PC-3 (cell line): Measurements from ENCODE around the gene GSTM3. TPM values are rescaled to one million over a fixed set of nuclear protein-coding genes. Genes with fewer than 3 reads are reported as not detected.
"Not testable (repeated sequence)": the region's sequence is repeated elsewhere in the genome, so short reads cannot be mapped to it uniquely, and the experiment has no call there.

Source experiments
- ATAC-seq: fragments of 200-7000 bp; cut with Tn5 transposase; 2 replicates; pipeline ENCODE4 v1.9.1; 2020; ENCODE audit warnings: mild to moderate bottlenecking, moderate library complexity
- BruUV-seq: library from RNA; stranded (reverse); fragments of 400-500 nt; replicated peaks from 2 replicates; lab custom pipeline; 2021; lab: Mats Ljungman, UMichigan
- CTCF ChIA-PET: fragments of 300-600 bp; sonication (Branson Sonifier 250); formaldehyde crosslinking; loops from one replicate; lab custom pipeline; 2022; ENCODE audit warnings: antibody characterized with exemption; lab: Charles Lee
- POLR2A ChIA-PET: fragments of 300-600 bp; sonication (Branson Sonifier 250); formaldehyde crosslinking; loops from one replicate; lab custom pipeline; 2022; ENCODE audit warnings: antibody characterized with exemption; ENCODE audit not compliant: unreplicated experiment; lab: Charles Lee
- DNase-seq: peaks from one replicate; pipeline ENCODE4 v3.0.0-alpha.2; 2015
- H2AFZ ChIP-seq: fragments of 300-600 bp; sonication (generic); 2 replicates; pipeline ENCODE4 v1.6.0; 2016; ENCODE audit warnings: antibody characterized with exemption, low read length
- H3F3A ChIP-seq: fragments of 300-600 bp; sonication (generic); one replicate; pipeline ENCODE4 v1.6.0; 2017; ENCODE audit warnings: antibody characterized with exemption, low read length, control low read depth, mild to moderate bottlenecking; ENCODE audit not compliant: unreplicated experiment
- H3K27ac ChIP-seq: fragments of 300-600 bp; sonication (generic); 2 replicates; pipeline ENCODE4 v1.5.1; 2016; ENCODE audit warnings: mild to moderate bottlenecking, low read length
- H3K27me3 ChIP-seq: fragments of 300-600 bp; sonication (generic); 2 replicates; pipeline ENCODE4 v1.6.1; 2016; ENCODE audit warnings: low read length, mixed read lengths
- H3K36me3 ChIP-seq: fragments of 300-600 bp; sonication (generic); 2 replicates; pipeline ENCODE4 v1.6.1; 2016; ENCODE audit warnings: low read depth, mixed run types, low read length, mixed read lengths
- H3K4me1 ChIP-seq: fragments of 300-600 bp; sonication (generic); 2 replicates; pipeline ENCODE4 v1.5.1; 2016; ENCODE audit warnings: low read length; ENCODE audit not compliant: insufficient read depth
- H3K4me2 ChIP-seq: fragments of 300-600 bp; sonication (generic); 2 replicates; pipeline ENCODE4 v1.6.0; 2016; ENCODE audit warnings: low read length
- H3K4me3 ChIP-seq: fragments of 300-600 bp; sonication (generic); 2 replicates; pipeline ENCODE4 v1.5.1; 2016; ENCODE audit warnings: mild to moderate bottlenecking, low read length, mixed read lengths
- H3K79me2 ChIP-seq: fragments of 300-600 bp; sonication (generic); 2 replicates; pipeline ENCODE4 v1.6.1; 2017; ENCODE audit warnings: low read length, mixed read lengths
- H3K9ac ChIP-seq: fragments of 300-600 bp; sonication (generic); 2 replicates; pipeline ENCODE4 v1.6.0; 2016; ENCODE audit warnings: mild to moderate bottlenecking, low read length
- H3K9me2 ChIP-seq: fragments of 300-600 bp; sonication (generic); replicated peaks from 2 replicates; pipeline ENCODE4 v1.6.1; 2016; ENCODE audit warnings: mixed run types, low read length, mixed read lengths
- H3K9me3 ChIP-seq: fragments of 300-600 bp; sonication (generic); 2 replicates; pipeline ENCODE4 v1.6.1; 2016; ENCODE audit warnings: low read length, mixed read lengths
- H4K20me1 ChIP-seq: fragments of 300-600 bp; sonication (generic); 2 replicates; pipeline ENCODE4 v1.6.1; 2016; ENCODE audit warnings: low read length, mixed read lengths
- intact Hi-C: fragments of 100-400 bp; cut with micrococcal nuclease; formaldehyde crosslinking; loops from 2 replicates; pipeline ENCODE4 v1.9.0; 2023
- total RNA-seq: library from RNA; depleted of rRNA; stranded (reverse); fragments of >200 nt; gene quantifications from 2 replicates; pipeline ENCODE4 v1.2.3, GENCODE V29; 2014; rRNA removed

GSTM3 gene
- total RNA-seq, 1 experiment from 2014 or later = 76.6 TPM

DNA sequence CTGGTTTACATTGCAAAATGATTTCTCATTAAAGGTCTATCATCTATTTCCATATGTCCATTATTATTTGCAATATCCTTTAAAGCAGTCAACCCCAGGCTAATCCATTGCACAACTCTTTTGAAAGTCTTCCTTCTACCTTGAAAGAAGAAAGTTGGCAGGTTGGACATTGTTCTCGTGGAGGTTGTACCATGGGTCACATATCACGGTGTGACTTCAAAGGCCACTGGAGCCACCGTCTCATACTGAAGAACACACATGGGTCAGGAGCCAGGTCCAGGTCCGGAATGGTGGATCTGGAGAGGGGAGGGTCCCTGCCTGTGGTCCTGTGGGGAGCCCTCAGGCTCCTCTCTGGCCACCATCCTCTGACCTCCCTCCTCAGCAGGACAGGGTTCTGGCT lies 54.9 kb downstream of the GSTM3 start:
- H4K20me1 ChIP-seq, DNase-seq, POLR2A ChIA-PET, H3K27me3 ChIP-seq, H3K9ac ChIP-seq, H3K9me3 ChIP-seq, CTCF ChIA-PET, H3K4me3 ChIP-seq, H2AFZ ChIP-seq, H3K4me2 ChIP-seq, H3K79me2 ChIP-seq, H3F3A ChIP-seq, H3K4me1 ChIP-seq, H3K36me3 ChIP-seq, H3K9me2 ChIP-seq, intact Hi-C loops, H3K27ac ChIP-seq, ATAC-seq, BruUV-seq: not testable (repeated sequence)

DNA sequence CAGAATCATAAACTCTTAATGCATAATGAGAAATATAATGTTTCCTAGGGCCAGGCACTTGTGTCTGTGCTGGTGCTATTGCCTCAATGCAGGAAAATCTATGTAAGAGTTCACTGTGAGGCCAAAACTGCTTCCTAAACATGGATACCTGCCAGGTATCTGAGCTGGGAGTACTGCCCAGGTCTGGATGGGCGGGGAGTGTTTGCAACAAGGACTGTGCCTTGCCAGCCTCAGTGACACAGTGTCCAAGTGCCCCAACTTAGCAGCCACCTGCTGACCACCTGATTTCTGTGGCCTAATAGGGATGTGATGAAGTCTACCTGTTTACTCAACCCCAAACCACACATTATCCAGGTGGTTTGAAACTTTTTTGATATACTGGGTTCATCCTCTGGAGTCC lies 55.4 kb downstream of the GSTM3 start:
- H3K36me3 ChIP-seq, intact Hi-C loops, H4K20me1 ChIP-seq, H3F3A ChIP-seq, POLR2A ChIA-PET, H3K27me3 ChIP-seq, H3K4me2 ChIP-seq, H3K4me3 ChIP-seq, H2AFZ ChIP-seq, BruUV-seq, CTCF ChIA-PET, H3K9me3 ChIP-seq, H3K27ac ChIP-seq, H3K4me1 ChIP-seq, H3K9me2 ChIP-seq, H3K9ac ChIP-seq, H3K79me2 ChIP-seq, DNase-seq, ATAC-seq: not testable (repeated sequence)

DNA sequence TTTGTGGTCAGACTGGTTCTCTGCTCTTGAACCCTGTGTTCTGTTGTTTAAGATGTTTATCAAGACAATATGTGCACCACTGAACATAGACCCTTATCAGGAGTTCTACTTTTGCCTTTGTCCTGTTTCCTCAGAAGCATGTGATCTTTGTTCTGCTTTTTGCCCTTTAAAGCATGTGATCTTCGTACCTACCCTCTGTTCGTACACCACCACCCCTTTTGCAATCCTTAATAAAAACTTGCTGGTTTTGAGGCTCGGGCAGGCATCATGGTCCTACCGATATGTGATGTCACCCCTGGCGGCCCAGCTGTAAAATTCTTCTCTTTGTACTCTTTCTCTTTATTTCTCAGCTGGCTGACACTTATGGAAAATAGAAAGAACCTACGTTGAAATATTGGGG lies 56.1 kb downstream of the GSTM3 start:
- CTCF ChIA-PET, H2AFZ ChIP-seq, H3K27ac ChIP-seq, POLR2A ChIA-PET, DNase-seq, BruUV-seq, H3K4me1 ChIP-seq, H3K4me3 ChIP-seq, H3K9ac ChIP-seq, intact Hi-C loops, H3K36me3 ChIP-seq, H3F3A ChIP-seq, H3K9me2 ChIP-seq, H3K9me3 ChIP-seq, H4K20me1 ChIP-seq, ATAC-seq, H3K79me2 ChIP-seq, H3K27me3 ChIP-seq, H3K4me2 ChIP-seq: not testable (repeated sequence)

Other genes starting within 250 kb of the GSTM3 start
- gene CYB561D1, start 246.9 kb downstream of the GSTM3 start, total RNA-seq = 2.7 and 4.2 TPM in 2 replicates
- gene AMIGO1, start 231.3 kb downstream of the GSTM3 start, total RNA-seq = 2.7 and 2.8 TPM in 2 replicates
- gene GPR61, start 201.2 kb downstream of the GSTM3 start, total RNA-seq = 0.07 and 1.3 TPM in 2 replicates
- gene GNAI3, start 192.4 kb downstream of the GSTM3 start, total RNA-seq = 6.7 and 6.8 TPM in 2 replicates
- 0.29 and 0.69 TPM in 2 replicates for gene GNAT2, start 121.4 kb downstream of the GSTM3 start, total RNA-seq
- gene AMPD2, start 121.2 kb downstream of the GSTM3 start, total RNA-seq = 75.3 and 128 TPM in 2 replicates
- 24.0 and 25.9 TPM in 2 replicates for gene GSTM4, start 84.9 kb downstream of the GSTM3 start, total RNA-seq
- 29.0 and 38.6 TPM in 2 replicates for gene GSTM2, start 73.0 kb downstream of the GSTM3 start, total RNA-seq
- gene GSTM1, start 53.2 kb downstream of the GSTM3 start, total RNA-seq = not detected in 2 replicates
- not detected in 2 replicates for gene GSTM5, start 28.8 kb downstream of the GSTM3 start, total RNA-seq
- gene EPS8L3, start 22.9 kb upstream of the GSTM3 start, total RNA-seq = not detected in 2 replicates
- 2.0 and 4.1 TPM in 2 replicates for gene CSF1, start 169.8 kb upstream of the GSTM3 start, total RNA-seq
- 35.8 and 40.9 TPM in 2 replicates for gene AHCYL1, start 243.7 kb upstream of the GSTM3 start, total RNA-seq